A549 (cell line): ENCODE measurements around the gene P3H1. TPM values are rescaled to one million over a fixed set of nuclear protein-coding genes. Genes with fewer than 3 reads are reported as not detected.
"Not testable (repeated sequence)": the region's sequence is repeated elsewhere in the genome, so short reads cannot be mapped to it uniquely, and the experiment has no call there.

ENCODE experiments used
- ATAC-seq, 2 experiments: fragments of 200-7000 bp in 1 of 2; fragments of >200 bp in 1 of 2; cut with Nextera tagmentation in 1 of 2; cut with Tn5 transposase in 1 of 2; 3 replicates each; pipeline versions ENCODE4 v1.8.0 to v1.9.1; 2018 to 2020; ENCODE audit warnings: mild to moderate bottlenecking in 1 of 2, moderate library complexity in 1 of 2
- CTCF ChIA-PET: fragments of 300-600 bp; sonication (Branson Sonifier 250); formaldehyde crosslinking; extraction: SDS; loops from one replicate; lab custom pipeline; 2021; ENCODE audit warnings: antibody characterized with exemption, inconsistent platforms; lab: Yijun Ruan, JAX
- POLR2A ChIA-PET: fragments of 350-600 bp; formaldehyde crosslinking; extraction: SDS; loops from one replicate; lab custom pipeline; 2021; ENCODE audit warnings: antibody characterized with exemption, inconsistent platforms; lab: Yijun Ruan, JAX
- DNase-seq, 2 experiments: peaks; one replicate each; pipeline versions ENCODE4 v3.0.0 to v3.0.0-alpha.2; 2011 to 2016; ENCODE audit warnings: low read depth in 1 of 2, low spot score in 1 of 2
- FAIRE-seq: peaks from 2 replicates; lab custom pipeline; 2011; peaks lifted over from hg19 to GRCh38; lab: Jason Lieb, UNC
- H3K27ac ChIP-seq, 2 experiments: fragments of >200 bp; sonication (Bioruptor Twin); formaldehyde crosslinking; 3 replicates each; pipeline ENCODE4 v1.5.1; 2016 to 2017
- H3K4me1 ChIP-seq: fragments of >200 bp; sonication (Bioruptor Twin); formaldehyde crosslinking; 3 replicates; pipeline ENCODE4 v1.6.1; 2016
- H3K4me2 ChIP-seq: fragments of >200 bp; sonication (Bioruptor Twin); formaldehyde crosslinking; 3 replicates; pipeline ENCODE4 v1.6.1; 2016
- H3K4me3 ChIP-seq: fragments of >200 bp; sonication (Bioruptor Twin); formaldehyde crosslinking; 3 replicates; pipeline ENCODE4 v1.5.1; 2016
- H3K9me3 ChIP-seq: fragments of >200 bp; sonication (Bioruptor Twin); formaldehyde crosslinking; 3 replicates; pipeline ENCODE4 v1.6.1; 2016
- CBX8 ChIP-seq: fragments of 200-600 bp; sonication (generic); IDR thresholded peaks from 2 replicates; pipeline ENCODE4 v1.6.1; 2016
- CEBPB ChIP-seq, 2 experiments: fragments of >200 bp in 1 of 2; sonication (Bioruptor Twin) in 1 of 2; formaldehyde crosslinking in 1 of 2; IDR thresholded peaks; 2 replicates each; pipeline ENCODE4 v1.6.1; 2012 to 2016
- CHD2 ChIP-seq: fragments of 150-350 bp; IDR thresholded peaks from 2 replicates; pipeline ENCODE4 v1.6.1; 2014; ENCODE audit warnings: low read length; ENCODE audit not compliant: partially characterized antibody
- CHD4 ChIP-seq: fragments of 200-600 bp; sonication (generic); IDR thresholded peaks from 2 replicates; pipeline ENCODE4 v1.6.1; 2016; ENCODE audit warnings: antibody characterized with exemption, mild to moderate bottlenecking, borderline replicate concordance
- EP300 ChIP-seq, 2 experiments: fragments of >200 bp; sonication (Bioruptor Twin); formaldehyde crosslinking; IDR thresholded peaks; 2 replicates in 1 of 2; 3 replicates in 1 of 2; pipeline ENCODE4 v1.6.1; 2016 to 2017
- HDAC2 ChIP-seq: fragments of 200-600 bp; sonication (generic); IDR thresholded peaks from 2 replicates; pipeline ENCODE4 v1.6.1; 2016
- MAFK ChIP-seq: fragments of 450-650 bp; IDR thresholded peaks from 2 replicates; pipeline ENCODE4 v1.6.1; 2014; ENCODE audit not compliant: partially characterized antibody
- MYC ChIP-seq: IDR thresholded peaks from 2 replicates; pipeline ENCODE4 v1.6.1; 2012; ENCODE audit warnings: mild to moderate bottlenecking, inconsistent platforms, low read length, improper control_type of control experiment, borderline replicate concordance
- PHF8 ChIP-seq: fragments of 200-600 bp; sonication (generic); IDR thresholded peaks from 2 replicates; pipeline ENCODE4 v1.6.1; 2016; ENCODE audit warnings: low read depth, mild to moderate bottlenecking, antibody characterized with exemption, moderate library complexity, borderline replicate concordance
- RAD21 ChIP-seq, 2 experiments: fragments of >200 bp in 1 of 2; sonication (Bioruptor Twin) in 1 of 2; formaldehyde crosslinking in 1 of 2; IDR thresholded peaks in 1 of 2; conservative IDR thresholded peaks in 1 of 2; 2 replicates in 1 of 2; 3 replicates in 1 of 2; pipeline ENCODE4 v1.6.1; 2012 to 2018; ENCODE audit warnings: inconsistent platforms in 1 of 2
- RFX5 ChIP-seq: fragments of 450-650 bp; IDR thresholded peaks from 2 replicates; pipeline ENCODE4 v1.7.1; 2014; ENCODE audit warnings: antibody characterized with exemption, mild to moderate bottlenecking, moderate library complexity
- TP53 ChIP-seq: fragments of 250-450 bp; sonication (Bioruptor Pico); IDR thresholded peaks from 2 replicates; pipeline ENCODE4 v1.5.0; 2021; ENCODE audit warnings: mild to moderate bottlenecking, moderate library complexity
- ZC3H11A ChIP-seq: fragments of 450-650 bp; IDR thresholded peaks from 2 replicates; pipeline ENCODE4 v1.6.1; 2014; ENCODE audit warnings: antibody characterized with exemption, mild to moderate bottlenecking
- ZFP36 ChIP-seq: fragments of 450-650 bp; IDR thresholded peaks from 2 replicates; pipeline ENCODE4 v1.6.1; 2014; ENCODE audit warnings: borderline replicate concordance; ENCODE audit not compliant: partially characterized antibody
- ZSCAN20 ChIP-seq: fragments of 250-450 bp; sonication (Bioruptor Pico); IDR thresholded peaks from 2 replicates; pipeline ENCODE4 v1.8.0; 2022; ENCODE audit warnings: mild to moderate bottlenecking, moderate library complexity
- WGBS: methylation state at CpG from one replicate; pipeline ENCODE4 v1.1.6; 2017; ENCODE audit errors: missing lambda C conversion rate; 5-methylcytosine and 5-hydroxymethylcytosine counted together
- polyA plus RNA-seq, 4 experiments: library from polyadenylated mRNA; depleted of rRNA in 3 of 4; stranded (reverse); fragments of >200 nt; fragmentation: RNase III in 1 of 4; extraction: RNeasy Plus Mini Kit Qiagen cat#74134 plus additional on column Dnase treatment in 1 of 4; gene quantifications; 2 replicates in 3 of 4; 3 replicates in 1 of 4; pipeline ENCODE4 v1.2.3, GENCODE V29; 2011 to 2017
- TF ChIP-seq, protein P1 (sequence below): fragments of >200 bp; sonication (Bioruptor Twin); formaldehyde crosslinking; IDR thresholded peaks from 2 replicates; pipeline ENCODE4 v1.6.1; 2016
- TF ChIP-seq, protein P2 (sequence below): fragments of >200 bp; sonication (Bioruptor Twin); formaldehyde crosslinking; IDR thresholded peaks from 3 replicates; pipeline ENCODE4 v1.5.1; 2016
- TF ChIP-seq, protein P3 (sequence below): IDR thresholded peaks from 2 replicates; pipeline ENCODE4 v1.6.1; 2012

P3H1 gene
- polyA plus RNA-seq, 2 of the 4 experiments (the other 2 are of a cell fraction) = 27.3 to 30.3 TPM

DNA sequence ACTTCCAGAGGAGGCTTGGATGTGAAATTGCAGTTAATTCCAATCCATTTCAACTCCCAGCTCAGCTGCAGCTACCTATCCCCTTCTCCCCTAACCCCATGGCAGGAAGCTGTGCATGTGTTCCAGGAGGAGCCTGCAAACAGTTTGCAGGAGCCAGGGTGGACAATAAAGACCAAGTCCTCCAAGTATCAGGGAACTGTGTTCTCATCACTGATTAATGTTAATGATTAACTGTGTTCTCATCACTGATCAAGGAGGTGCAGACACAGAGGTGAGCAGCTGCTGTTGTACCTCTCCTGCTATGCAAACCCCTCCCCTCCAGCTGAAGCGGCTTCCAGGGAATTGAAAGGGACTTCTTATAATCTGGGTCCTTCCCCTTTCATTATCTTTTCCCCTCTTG is 46.0 kb downstream of the P3H1 start:
- ATAC-seq = no peak; a peak in 1 of 6 replicates
- no peak overlapping the region for H3K27ac ChIP-seq
- H3K9me3 ChIP-seq = no peaks in the 10 kb centered on the region
- H3K4me1 ChIP-seq = no peaks in the 10 kb centered on the region
- CTCF ChIA-PET = no interaction called here
- no peak for TF ChIP-seq TP53
- TF ChIP-seq, protein P1, sequence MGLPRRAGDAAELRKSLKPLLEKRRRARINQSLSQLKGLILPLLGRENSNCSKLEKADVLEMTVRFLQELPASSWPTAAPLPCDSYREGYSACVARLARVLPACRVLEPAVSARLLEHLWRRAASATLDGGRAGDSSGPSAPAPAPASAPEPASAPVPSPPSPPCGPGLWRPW = no peak
- TF ChIP-seq, all 56 proteins: peak for 0
- no peak for DNase-seq
- Histone ChIP-seq H3K4me3 (no peak overlapping the region), H3K4me2 (no peak overlapping the region)
- POLR2A ChIA-PET = no interaction called here
- 100% methylated on average over 1 of the region's 1 CpG for WGBS
- FAIRE-seq = no peak

DNA sequence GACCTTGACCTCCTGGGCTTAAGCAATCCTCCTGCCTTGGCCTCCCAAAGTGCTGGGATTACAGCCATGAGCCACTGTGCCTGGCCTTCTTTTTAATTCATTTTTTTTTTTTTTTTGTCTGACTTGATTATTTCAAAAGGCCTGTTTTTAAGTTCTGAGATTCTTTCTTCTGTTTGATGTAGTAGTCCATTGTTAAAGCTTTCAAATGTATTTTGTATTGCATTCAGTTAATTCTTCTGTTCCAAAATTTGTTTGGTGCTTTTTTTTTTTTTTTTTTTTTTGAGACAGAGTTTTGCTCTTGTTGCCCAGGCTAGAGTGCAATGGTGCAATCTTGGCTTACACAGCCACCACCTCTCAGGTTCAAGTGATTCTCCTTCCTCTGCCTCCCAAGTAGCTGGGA is 52.4 kb downstream of the P3H1 start:
- DNase-seq, ATAC-seq, CTCF ChIA-PET, FAIRE-seq, H3K4me1 ChIP-seq, H3K9me3 ChIP-seq, H3K4me2 ChIP-seq, H3K27ac ChIP-seq, H3K4me3 ChIP-seq: not testable (repeated sequence)
- POLR2A ChIA-PET = interaction anchor here (0.7 kb wide), 1 partner anchor 1102 kb away, joined by 3 read pairs; no protein-coding TSS in a partner anchor

DNA sequence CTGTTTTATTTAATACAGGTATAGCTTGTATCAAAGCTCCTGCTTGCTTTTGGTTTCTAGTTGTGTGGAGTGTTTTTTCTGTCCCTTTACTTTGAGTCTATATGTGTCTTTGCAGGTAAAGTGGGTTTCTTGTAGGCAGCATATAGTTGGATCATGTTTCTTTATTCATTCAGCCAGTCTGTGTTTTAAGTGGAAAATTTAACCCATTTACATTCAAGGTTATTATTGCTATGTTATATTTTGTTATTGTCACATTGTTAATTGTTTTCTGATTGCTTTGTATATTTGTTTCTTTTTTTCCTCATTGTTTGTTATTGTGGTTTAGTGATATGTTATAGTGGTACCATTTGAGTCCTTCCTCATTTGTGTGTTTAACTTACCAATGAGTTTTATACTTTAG is 53.5 kb downstream of the P3H1 start:
- Histone ChIP-seq H3K4me1 (no peaks in the 10 kb centered on the region), H3K27ac (no peak overlapping the region), H3K4me3 (no peak overlapping the region), H3K4me2 (no peak overlapping the region)
- CTCF ChIA-PET = no interaction called here
- ATAC-seq (no peak), DNase-seq (no peak)
- POLR2A ChIA-PET = interaction anchor here (0.9 kb wide), 1 partner anchor 31 kb away, joined by 3 read pairs; the partner anchor contains the start of gene YBX1
- TF ChIP-seq, protein P2, sequence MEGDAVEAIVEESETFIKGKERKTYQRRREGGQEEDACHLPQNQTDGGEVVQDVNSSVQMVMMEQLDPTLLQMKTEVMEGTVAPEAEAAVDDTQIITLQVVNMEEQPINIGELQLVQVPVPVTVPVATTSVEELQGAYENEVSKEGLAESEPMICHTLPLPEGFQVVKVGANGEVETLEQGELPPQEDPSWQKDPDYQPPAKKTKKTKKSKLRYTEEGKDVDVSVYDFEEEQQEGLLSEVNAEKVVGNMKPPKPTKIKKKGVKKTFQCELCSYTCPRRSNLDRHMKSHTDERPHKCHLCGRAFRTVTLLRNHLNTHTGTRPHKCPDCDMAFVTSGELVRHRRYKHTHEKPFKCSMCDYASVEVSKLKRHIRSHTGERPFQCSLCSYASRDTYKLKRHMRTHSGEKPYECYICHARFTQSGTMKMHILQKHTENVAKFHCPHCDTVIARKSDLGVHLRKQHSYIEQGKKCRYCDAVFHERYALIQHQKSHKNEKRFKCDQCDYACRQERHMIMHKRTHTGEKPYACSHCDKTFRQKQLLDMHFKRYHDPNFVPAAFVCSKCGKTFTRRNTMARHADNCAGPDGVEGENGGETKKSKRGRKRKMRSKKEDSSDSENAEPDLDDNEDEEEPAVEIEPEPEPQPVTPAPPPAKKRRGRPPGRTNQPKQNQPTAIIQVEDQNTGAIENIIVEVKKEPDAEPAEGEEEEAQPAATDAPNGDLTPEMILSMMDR = no peak
- TF ChIP-seq MAFK (no peak), RAD21 (conservative IDR thresholded peaks at IDR 0.05 in 1 of 2, IDR thresholded peaks at IDR 0.05 in 1 of 2) (no peak), PHF8 (no peak), RFX5 (no peak), CHD4 (no peak), HDAC2 (no peak), ZFP36 (no peak), ZC3H11A (no peak), MYC (no peak), EP300 (IDR thresholded peaks at IDR 0.05) (no peak), TP53 (no peak), CEBPB (IDR thresholded peaks at IDR 0.05) (no peak), CHD2 (no peak), ZSCAN20 (no peak), CBX8 (no peak)
- TF ChIP-seq, protein P1 = no peak
- TF ChIP-seq, protein P3, sequence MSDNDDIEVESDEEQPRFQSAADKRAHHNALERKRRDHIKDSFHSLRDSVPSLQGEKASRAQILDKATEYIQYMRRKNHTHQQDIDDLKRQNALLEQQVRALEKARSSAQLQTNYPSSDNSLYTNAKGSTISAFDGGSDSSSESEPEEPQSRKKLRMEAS = no peak
- TF ChIP-seq, all 56 proteins: peak for 0
- no peak for FAIRE-seq
- H3K9me3 ChIP-seq = peaks cover 6% of the 10 kb centered on the region; the same call in 2 of the 3 replicates

DNA sequence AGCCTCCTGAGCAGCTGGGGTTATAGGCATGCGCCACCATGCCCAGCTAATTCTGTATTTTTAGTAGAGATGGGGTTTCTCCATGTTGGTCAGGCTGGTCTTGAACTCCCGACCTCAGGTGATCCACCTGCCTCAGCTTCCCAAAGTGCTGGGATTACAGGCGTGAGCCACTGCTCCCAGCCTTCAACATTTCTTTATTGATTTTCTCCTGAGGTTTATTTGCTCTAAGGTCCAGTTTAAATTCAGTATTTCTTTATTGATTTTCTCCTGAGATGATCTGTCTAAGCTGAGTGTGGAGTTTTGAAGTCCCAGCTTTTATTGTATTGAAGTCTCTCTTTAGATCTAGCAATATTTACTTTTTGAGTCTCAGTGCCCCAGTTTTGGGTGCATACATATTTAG is 54.0 kb downstream of the P3H1 start:
- H3K4me2 ChIP-seq, H3K9me3 ChIP-seq, ATAC-seq, H3K4me3 ChIP-seq, H3K27ac ChIP-seq, FAIRE-seq, H3K4me1 ChIP-seq, CTCF ChIA-PET, DNase-seq: not testable (repeated sequence)
- 81% methylated on average over 3 of the region's 3 CpGs for WGBS
- POLR2A ChIA-PET = interaction anchor here (0.9 kb wide), 1 partner anchor 30 kb away, joined by 3 read pairs; the partner anchor contains the start of gene YBX1
